C4-2B (cell line): ENCODE data around the gene PRKCE.

Experiments
- H3K27ac ChIP-seq: fragments of 450-650 bp; 2 replicates; pipeline ENCODE4 v1.5.1; 2017
- CTCF ChIP-seq: fragments of 450-650 bp; conservative IDR thresholded peaks from 2 replicates; pipeline ENCODE4 v1.5.1; 2017; ENCODE audit warnings: mild to moderate bottlenecking
- ZFX ChIP-seq: fragments of 450-650 bp; IDR thresholded peaks from 2 replicates; pipeline ENCODE4 v1.6.1; 2017

PRKCE gene

GRCh38 chr2:45612285-45612684, 39.2 kb upstream of the PRKCE start:
- no peak overlapping the region for H3K27ac ChIP-seq
- TF ChIP-seq CTCF (no peak), ZFX (no peak)

- H3K27ac ChIP-seq: no peak overlapping the region
- no peak for TF ChIP-seq ZFX
- TF ChIP-seq CTCF: no peak
Observed at GRCh38 chr2:45612731-45613130, 38.7 kb upstream of the PRKCE start.

GRCh38 chr2:45614330-45614729, 37.1 kb upstream of the PRKCE start:
- no peak for TF ChIP-seq CTCF
- no peak for TF ChIP-seq ZFX
- no peak overlapping the region for H3K27ac ChIP-seq

GRCh38 chr2:45614871-45615415, 36.5 kb upstream of the PRKCE start:
- no peak for TF ChIP-seq ZFX
- TF ChIP-seq CTCF: no peak
- H3K27ac ChIP-seq: no peak overlapping the region

- no peak for TF ChIP-seq ZFX
- no peak for TF ChIP-seq CTCF
Observed at GRCh38 chr2:45616658-45617411, 34.6 kb upstream of the PRKCE start.

GRCh38 chr2:45617496-45617895, 34.0 kb upstream of the PRKCE start:
- H3K27ac ChIP-seq: no peak overlapping the region
- TF ChIP-seq ZFX (no peak), CTCF (no peak)

More at GRCh38 chr2:45616658-45617411, 34.6 kb upstream of the PRKCE start:
- H3K27ac ChIP-seq: no peak overlapping the region

- TF ChIP-seq CTCF: no peak
- no peak for TF ChIP-seq ZFX
- no peak overlapping the region for H3K27ac ChIP-seq
Observed at GRCh38 chr2:45622336-45623075, 29.0 kb upstream of the PRKCE start.
